CD4-positive, alpha-beta memory T cell (primary cell): ENCODE data around the gene BTG1. TPM values are rescaled to one million over a fixed set of nuclear protein-coding genes. Genes with fewer than 3 reads are reported as not detected.

Experiments used
- CTCF ChIA-PET: fragments of 350-600 bp; sonication (Branson Sonifier 250); formaldehyde crosslinking; loops from one replicate; lab custom pipeline; 2021; ENCODE audit warnings: inconsistent platforms; ENCODE audit not compliant: partially characterized antibody; lab: Charles Lee
- POLR2A ChIA-PET: fragments of 350-600 bp; sonication (Branson Sonifier 250); formaldehyde crosslinking; loops from one replicate; lab custom pipeline; 2021; ENCODE audit not compliant: partially characterized antibody; lab: Charles Lee
- DNase-seq, 5 donors: peaks; one replicate each; pipeline versions ENCODE4 v3.0.0 to v3.0.0-alpha.2; 2020 to 2022; ENCODE audit warnings: mixed read lengths in 1 of 5
- H3K27ac ChIP-seq: one replicate; pipeline ENCODE4 v1.7.0; 2013; ENCODE audit warnings: low read depth, low read length
- H3K27me3 ChIP-seq: 2 replicates; pipeline ENCODE4 v1.7.0; 2013; ENCODE audit warnings: mild to moderate bottlenecking, low read length, moderate library complexity; ENCODE audit not compliant: insufficient read depth
- H3K36me3 ChIP-seq: 2 replicates; pipeline ENCODE4 v1.7.0; 2013; ENCODE audit warnings: mild to moderate bottlenecking, low read length, moderate library complexity; ENCODE audit not compliant: insufficient read depth
- H3K4me1 ChIP-seq: 2 replicates; pipeline ENCODE4 v1.7.0; 2013; ENCODE audit warnings: mild to moderate bottlenecking, low read length, moderate library complexity; ENCODE audit not compliant: insufficient read depth
- H3K4me3 ChIP-seq, 2 donors: one replicate each; pipeline ENCODE4 v1.7.0; 2013; ENCODE audit warnings: low read length in 2 of 2, mild to moderate bottlenecking in 1 of 2
- H3K9me3 ChIP-seq, 2 donors: one replicate each; pipeline ENCODE4 v1.7.0; 2013; ENCODE audit warnings: low read length in 2 of 2, control low read depth in 1 of 2; ENCODE audit not compliant: control insufficient read depth in 1 of 2
- H3K27ac Mint-ChIP-seq, 7 donors: one replicate each; pipeline ENCODE4 v1.8.0; 2020 to 2021; ENCODE audit warnings: mixed read lengths in 7 of 7, mild to moderate bottlenecking in 6 of 7, inconsistent platforms in 3 of 7, moderate library complexity in 3 of 7
- H3K27me3 Mint-ChIP-seq, 2 donors: one replicate each; pipeline ENCODE4 v1.8.0; 2020 to 2021; ENCODE audit warnings: mixed read lengths in 2 of 2
- H3K36me3 Mint-ChIP-seq, 2 donors: one replicate each; pipeline ENCODE4 v1.8.0; 2020 to 2021; ENCODE audit warnings: mixed read lengths in 2 of 2, inconsistent platforms in 1 of 2, mild to moderate bottlenecking in 1 of 2
- H3K4me1 Mint-ChIP-seq, 4 donors: one replicate each; pipeline ENCODE4 v1.8.0; 2020 to 2021; ENCODE audit warnings: mixed read lengths in 4 of 4, mild to moderate bottlenecking in 1 of 4
- H3K4me3 Mint-ChIP-seq, 8 donors: one replicate each; pipeline ENCODE4 v1.8.0; 2020 to 2021; ENCODE audit warnings: mixed read lengths in 8 of 8, mild to moderate bottlenecking in 7 of 8, moderate library complexity in 6 of 8, inconsistent platforms in 3 of 8
- H3K9me3 Mint-ChIP-seq, 8 donors: one replicate each; pipeline ENCODE4 v1.8.0; 2020 to 2021; ENCODE audit warnings: mixed read lengths in 8 of 8, mild to moderate bottlenecking in 5 of 8, inconsistent platforms in 3 of 8, moderate library complexity in 1 of 8
- intact Hi-C: fragments of 100-400 bp; cut with micrococcal nuclease; formaldehyde crosslinking; loops from one replicate; pipeline ENCODE4 v1.15.1; 2023
- polyA plus RNA-seq, 2 donors: library from polyadenylated mRNA; unstranded; fragments of 300-500 nt; fragmentation: Illumina TruSeq; gene quantifications; one replicate each; pipeline ENCODE4 v1.2.3, GENCODE V29; 2021
- total RNA-seq, 2 experiments: library from RNA; stranded (reverse); gene quantifications; one replicate each; pipeline ENCODE4 v1.2.3, GENCODE V29; 2021

BTG1 gene
- total and polyA plus RNA-seq, 4 experiments from 2014 or later: 339 to 765 (median 450) TPM

DNA sequence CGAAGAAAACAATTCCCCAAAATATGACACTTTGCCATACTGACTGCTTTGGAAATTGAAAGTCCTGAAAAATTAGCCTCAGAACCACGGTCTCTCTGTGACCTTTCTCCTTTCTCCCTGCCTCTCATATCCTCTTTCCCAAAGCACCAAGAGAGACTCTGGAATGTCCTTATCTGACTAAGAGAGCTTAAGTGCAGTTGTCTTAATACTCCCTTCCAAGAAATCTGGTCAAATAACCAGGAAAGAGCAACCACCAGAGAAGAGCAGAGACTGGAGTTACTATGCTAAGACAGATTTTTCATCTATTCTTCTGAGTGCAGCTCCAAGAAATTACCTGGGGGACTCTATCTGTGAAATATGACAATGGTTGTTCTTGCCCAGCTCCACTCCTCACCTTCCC lies 10.5 kb upstream of the BTG1 start:
- ChIA-PET POLR2A (interaction anchor here (1.0 to 2.4 kb wide), 3 partner anchors 9 to 17 kb away, joined by 3 to 9 read pairs (median 8); partner anchors contain the start of gene BTG1), CTCF (no interaction called here)
- H3K4me3 Mint-ChIP-seq: no peak overlapping the region
- H3K27ac Mint-ChIP-seq: peak overlapping the region in 1 of 7 donors; percentile 38
- Histone ChIP-seq H3K27me3 (no peaks in the 10 kb centered on the region), H3K36me3 (no peaks in the 10 kb centered on the region), H3K27ac (no peak overlapping the region), H3K4me1 (peaks cover 34% of the 10 kb centered on the region), H3K4me3 (no peak overlapping the region), H3K9me3 (no peaks in the 10 kb centered on the region)
- intact Hi-C loops: no loop called here
- H3K36me3 Mint-ChIP-seq: peaks cover under 1 to 8% of the 10 kb centered on the region in 2 donors
- peaks cover 25 to 47% (median 36%) of the 10 kb centered on the region in 4 donors for H3K4me1 Mint-ChIP-seq
- H3K27me3 Mint-ChIP-seq: no peaks in the 10 kb centered on the region
- H3K9me3 Mint-ChIP-seq: peaks cover 0 to 6% (median 0%) of the 10 kb centered on the region in 8 donors
- no peak for DNase-seq

DNA sequence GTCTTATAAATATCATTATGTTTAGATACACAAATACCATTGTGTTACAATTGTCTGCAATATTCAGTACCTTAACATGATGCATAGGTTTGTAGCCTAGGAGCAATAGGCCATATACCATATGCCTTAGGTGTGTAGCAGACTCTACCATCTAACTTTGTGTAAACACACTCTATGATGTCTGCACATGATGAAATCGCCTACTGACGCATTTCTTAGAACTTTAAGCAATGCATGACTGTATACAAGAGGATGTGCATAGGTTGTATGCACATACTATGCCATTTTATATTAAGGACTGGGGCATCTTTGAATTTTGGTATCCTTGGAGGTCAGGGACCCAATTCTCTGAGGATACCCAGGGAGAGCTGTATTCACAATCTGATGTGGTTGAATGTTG lies 10.1 kb upstream of the BTG1 start:
- DNase-seq: no peak
- H3K27me3 Mint-ChIP-seq: no peaks in the 10 kb centered on the region
- ChIA-PET POLR2A (interaction anchor here (1.4 to 2.4 kb wide), 2 partner anchors 9 to 10 kb away, joined by 8 to 9 read pairs; partner anchors contain the start of gene BTG1), CTCF (no interaction called here)
- H3K36me3 ChIP-seq: no peaks in the 10 kb centered on the region
- H3K9me3 ChIP-seq: no peaks in the 10 kb centered on the region
- H3K4me1 ChIP-seq: peaks cover 34% of the 10 kb centered on the region
- intact Hi-C loops: no loop called here
- no peak overlapping the region for H3K27ac ChIP-seq
- H3K4me3 ChIP-seq: no peak overlapping the region
- peaks cover 3 to 8% of the 10 kb centered on the region in 2 donors for H3K36me3 Mint-ChIP-seq
- no peaks in the 10 kb centered on the region for H3K27me3 ChIP-seq
- no peak overlapping the region for H3K27ac Mint-ChIP-seq
- peaks cover 0 to 6% (median 0%) of the 10 kb centered on the region in 8 donors for H3K9me3 Mint-ChIP-seq
- peaks cover 21 to 45% (median 32%) of the 10 kb centered on the region in 4 donors for H3K4me1 Mint-ChIP-seq
- H3K4me3 Mint-ChIP-seq: no peak overlapping the region

DNA sequence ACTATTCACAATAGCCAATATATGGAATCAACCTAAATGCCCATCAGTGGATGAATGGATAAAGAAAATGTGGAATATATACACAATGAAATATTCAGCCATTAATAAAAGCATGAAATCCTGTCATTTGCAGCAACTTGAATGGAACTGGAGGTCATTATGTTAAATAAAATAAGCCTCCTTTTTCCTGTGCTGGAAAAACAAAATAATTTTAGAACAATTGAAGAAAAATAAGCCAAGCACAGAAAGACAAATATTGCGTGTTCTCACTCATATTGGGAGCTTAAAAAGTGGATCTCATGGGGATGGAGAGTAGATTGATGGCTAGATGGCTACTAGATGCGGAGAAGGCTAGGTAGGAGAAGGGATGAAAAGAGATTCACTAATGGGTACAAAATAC lies 6.3 kb upstream of the BTG1 start:
- Mint-ChIP-seq H3K4me1 (peaks cover 13 to 38% (median 22%) of the 10 kb centered on the region in 4 donors), H3K27ac (peak overlapping the region in 1 of 7 donors; percentile 17), H3K9me3 (peaks cover 0 to 4% (median 0%) of the 10 kb centered on the region in 8 donors), H3K4me3 (no peak overlapping the region), H3K36me3 (peaks cover 13 to 22% of the 10 kb centered on the region in 2 donors), H3K27me3 (no peaks in the 10 kb centered on the region)
- no peaks in the 10 kb centered on the region for H3K27me3 ChIP-seq
- no peaks in the 10 kb centered on the region for H3K36me3 ChIP-seq
- ChIA-PET POLR2A (no interaction called here), CTCF (interaction anchor here (1.0 kb wide), 1 partner anchor 10 kb away, joined by 3 read pairs; no protein-coding TSS in a partner anchor)
- no peaks in the 10 kb centered on the region for H3K9me3 ChIP-seq
- no peak overlapping the region for H3K27ac ChIP-seq
- no peak overlapping the region for H3K4me3 ChIP-seq
- H3K4me1 ChIP-seq: peaks cover 23% of the 10 kb centered on the region
- DNase-seq: no peak
- intact Hi-C loops: no loop called here

DNA sequence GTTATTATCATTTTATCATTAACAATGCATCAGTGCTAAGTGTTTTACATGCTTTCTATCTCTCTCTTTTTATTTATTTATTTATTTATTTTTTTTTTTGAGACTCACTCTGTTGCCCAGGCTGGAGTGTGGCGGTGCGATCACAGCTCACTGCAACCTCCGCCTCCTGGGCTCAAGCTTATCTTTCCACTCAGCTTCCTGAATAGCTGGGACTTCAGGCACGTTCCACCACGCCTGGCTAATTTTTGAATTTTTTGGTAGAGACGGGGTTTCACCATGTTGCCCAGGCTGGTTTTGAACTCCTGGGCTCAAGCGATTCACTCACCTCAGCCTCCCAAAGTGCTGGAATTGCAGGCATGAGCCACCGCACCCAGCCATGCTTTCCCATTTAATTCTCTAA lies 3.9 kb upstream of the BTG1 start:
- peak overlapping the region in 1 of 8 donors; percentile 13 for H3K4me3 Mint-ChIP-seq
- H3K9me3 Mint-ChIP-seq: peaks cover 0 to 13% (median under 1%) of the 10 kb centered on the region in 8 donors
- no peak overlapping the region for H3K4me3 ChIP-seq
- intact Hi-C loops: loop anchor here (5.0 kb wide), 1 partner anchor 358 kb away; no protein-coding TSS in a partner anchor
- POLR2A ChIA-PET: interaction anchor here (0.6 to 10.8 kb wide), 7 partner anchors 13 to 420 kb away, joined by 3 to 630 read pairs (median 3); no protein-coding TSS in a partner anchor
- no peak overlapping the region for H3K27ac ChIP-seq
- peaks cover 1% of the 10 kb centered on the region for H3K36me3 ChIP-seq
- H3K36me3 Mint-ChIP-seq: peaks cover 24 to 27% of the 10 kb centered on the region in 2 donors
- no peaks in the 10 kb centered on the region for H3K9me3 ChIP-seq
- peaks cover 23% of the 10 kb centered on the region for H3K4me1 ChIP-seq
- DNase-seq: no peak
- CTCF ChIA-PET: interaction anchor here (0.8 to 1.7 kb wide), 4 partner anchors 61 to 420 kb away, joined by 3 to 6 read pairs (median 3); no protein-coding TSS in a partner anchor
- H3K4me1 Mint-ChIP-seq: peaks cover 9 to 44% (median 21%) of the 10 kb centered on the region in 4 donors
- H3K27ac Mint-ChIP-seq: peak overlapping the region in 1 of 7 donors; percentile 6
- no peaks in the 10 kb centered on the region for H3K27me3 ChIP-seq
- H3K27me3 Mint-ChIP-seq: no peaks in the 10 kb centered on the region

DNA sequence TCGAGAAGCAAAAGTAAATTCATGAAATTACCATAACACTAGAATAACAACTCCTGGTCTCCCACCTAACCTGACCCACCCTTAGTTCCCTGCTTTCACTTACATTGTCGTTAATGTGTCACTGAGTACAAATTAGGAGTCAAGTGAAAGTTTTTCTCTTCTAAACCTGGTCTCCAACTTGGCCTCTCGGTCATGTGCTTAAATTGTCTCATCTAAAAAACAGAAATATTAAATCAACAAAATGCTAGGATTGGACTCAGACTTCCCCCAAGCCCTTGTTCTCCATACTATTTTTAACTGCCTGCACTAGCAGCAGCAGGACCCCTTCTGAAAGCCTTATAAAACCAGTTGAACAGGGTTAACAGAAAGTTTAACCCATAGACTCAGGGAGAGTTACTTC lies 1.8 kb upstream of the BTG1 start:
- ChIA-PET CTCF (interaction anchor here (0.9 to 6.6 kb wide), 6 partner anchors 14 to 501 kb away, joined by 3 to 91 read pairs (median 6); no protein-coding TSS in a partner anchor), POLR2A (interaction anchor here (0.6 to 10.8 kb wide), 12 partner anchors 9 to 445 kb away, joined by 3 to 630 read pairs (median 112); no protein-coding TSS in a partner anchor)
- Mint-ChIP-seq H3K4me1 (peaks cover 9 to 44% (median 21%) of the 10 kb centered on the region in 4 donors), H3K9me3 (peaks cover 0 to 18% (median under 1%) of the 10 kb centered on the region in 8 donors), H3K36me3 (peaks cover 44 to 48% of the 10 kb centered on the region in 2 donors), H3K4me3 (peak overlapping the region; percentile 78 to 100 (median 100)), H3K27me3 (no peaks in the 10 kb centered on the region), H3K27ac (peak overlapping the region; percentile 80 to 100 (median 95))
- Histone ChIP-seq H3K27me3 (no peaks in the 10 kb centered on the region), H3K4me3 (no peak overlapping the region), H3K4me1 (peaks cover 23% of the 10 kb centered on the region), H3K9me3 (no peaks in the 10 kb centered on the region), H3K36me3 (peaks cover 22% of the 10 kb centered on the region), H3K27ac (no peak overlapping the region)
- intact Hi-C loops: loop anchor here (1.0 to 5.0 kb wide), 4 partner anchors 12 to 360 kb away; no protein-coding TSS in a partner anchor
- no peak for DNase-seq

DNA sequence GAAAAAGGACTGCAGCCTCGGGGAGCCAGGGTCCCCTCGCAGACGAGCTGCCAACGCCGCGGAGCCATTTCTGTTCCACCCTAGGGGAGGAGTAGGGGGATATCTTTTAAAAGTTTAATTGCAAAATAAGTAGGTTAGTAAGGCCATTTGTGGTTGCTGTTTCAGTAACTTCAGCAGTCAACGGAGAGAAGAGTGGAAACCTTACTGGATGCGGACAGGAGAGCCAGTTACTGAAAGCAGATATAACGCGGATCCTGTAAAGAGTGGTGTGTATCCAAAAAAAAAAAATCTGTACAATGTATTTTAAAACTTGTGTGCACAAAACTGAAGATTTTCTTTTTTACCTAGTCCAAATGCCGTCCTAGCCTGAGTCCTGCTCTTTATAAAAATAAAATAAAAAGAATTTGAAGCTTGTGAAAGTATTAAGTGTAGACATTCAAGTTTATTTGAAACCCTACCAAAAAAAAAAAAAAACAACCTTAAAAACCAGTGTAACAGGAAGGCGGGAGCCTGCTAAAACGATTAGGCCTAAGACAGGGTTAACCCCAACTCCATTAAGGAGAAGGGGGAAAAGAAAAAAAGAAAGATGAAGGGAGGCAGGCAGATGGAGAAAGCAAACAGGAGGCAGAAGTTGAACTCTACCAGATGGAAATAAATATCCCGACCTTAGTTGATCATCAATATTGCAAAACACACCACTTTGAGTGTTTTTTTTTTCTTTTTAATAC lies 1.0 kb upstream of the BTG1 start:
- Histone ChIP-seq H3K36me3 (peaks cover 29% of the 10 kb centered on the region), H3K27me3 (no peaks in the 10 kb centered on the region), H3K27ac (peak overlapping the region; percentile 84), H3K4me3 (peak overlapping the region; percentile 74 to 96), H3K4me1 (peaks cover 23% of the 10 kb centered on the region), H3K9me3 (no peaks in the 10 kb centered on the region)
- ChIA-PET POLR2A (interaction anchor here (0.5 to 10.8 kb wide), 79 partner anchors 9 to 783 kb away, joined by 3 to 630 read pairs (median 9); partner anchors contain the start of gene EEA1), CTCF (interaction anchor here (0.9 to 6.6 kb wide), 25 partner anchors 13 to 764 kb away, joined by 3 to 91 read pairs (median 5); no protein-coding TSS in a partner anchor)
- intact Hi-C loops: loop anchor here (1.0 to 5.0 kb wide), 10 partner anchors 13 to 448 kb away; no protein-coding TSS in a partner anchor
- Mint-ChIP-seq H3K27ac (peak overlapping the region; percentile 95 to 100 (median 99)), H3K9me3 (peaks cover 0 to 18% (median under 1%) of the 10 kb centered on the region in 8 donors), H3K4me1 (peaks cover 9 to 44% (median 21%) of the 10 kb centered on the region in 4 donors), H3K36me3 (peaks cover 51 to 53% of the 10 kb centered on the region in 2 donors), H3K27me3 (no peaks in the 10 kb centered on the region), H3K4me3 (peak overlapping the region; percentile 92 to 100 (median 100))
- peak in 1 of 5 donors; percentile 5 for DNase-seq
